22Rv1 (cell line): ENCODE measurements around the gene GAS1.

Experiments
- ZFX ChIP-seq: fragments of 450-650 bp; IDR thresholded peaks from 2 replicates; pipeline ENCODE4 v1.6.1; 2017; ENCODE audit warnings: antibody characterized with exemption, borderline replicate concordance
- TF ChIP-seq, protein P1 (sequence below): fragments of 450-650 bp; IDR thresholded peaks from 2 replicates; pipeline ENCODE4 v1.5.1; 2017; ENCODE audit warnings: mild to moderate bottlenecking

- TF ChIP-seq, protein P1, sequence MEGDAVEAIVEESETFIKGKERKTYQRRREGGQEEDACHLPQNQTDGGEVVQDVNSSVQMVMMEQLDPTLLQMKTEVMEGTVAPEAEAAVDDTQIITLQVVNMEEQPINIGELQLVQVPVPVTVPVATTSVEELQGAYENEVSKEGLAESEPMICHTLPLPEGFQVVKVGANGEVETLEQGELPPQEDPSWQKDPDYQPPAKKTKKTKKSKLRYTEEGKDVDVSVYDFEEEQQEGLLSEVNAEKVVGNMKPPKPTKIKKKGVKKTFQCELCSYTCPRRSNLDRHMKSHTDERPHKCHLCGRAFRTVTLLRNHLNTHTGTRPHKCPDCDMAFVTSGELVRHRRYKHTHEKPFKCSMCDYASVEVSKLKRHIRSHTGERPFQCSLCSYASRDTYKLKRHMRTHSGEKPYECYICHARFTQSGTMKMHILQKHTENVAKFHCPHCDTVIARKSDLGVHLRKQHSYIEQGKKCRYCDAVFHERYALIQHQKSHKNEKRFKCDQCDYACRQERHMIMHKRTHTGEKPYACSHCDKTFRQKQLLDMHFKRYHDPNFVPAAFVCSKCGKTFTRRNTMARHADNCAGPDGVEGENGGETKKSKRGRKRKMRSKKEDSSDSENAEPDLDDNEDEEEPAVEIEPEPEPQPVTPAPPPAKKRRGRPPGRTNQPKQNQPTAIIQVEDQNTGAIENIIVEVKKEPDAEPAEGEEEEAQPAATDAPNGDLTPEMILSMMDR = no peak
- TF ChIP-seq ZFX = no peak
Measured at GRCh38 chr9:86974421-86974820, 27.1 kb upstream of the GAS1 start.
